Left kidney (tissue), 2 donors: Measurements from ENCODE around the gene SNX15. TPM values are rescaled to one million over a fixed set of nuclear protein-coding genes. Genes with fewer than 3 reads are reported as not detected.
"Not testable (repeated sequence)": the region's sequence is repeated elsewhere in the genome, so short reads cannot be mapped to it uniquely, and the experiment has no call there.

Experiments used
- DNase-seq: peaks from one replicate; pipeline ENCODE4 v3.0.0-alpha.2; 2013
- polyA plus RNA-seq: library from polyadenylated mRNA; unstranded; fragments of 120-200 nt; gene quantifications from one replicate; pipeline ENCODE4 v1.2.1, GENCODE V29; 2013; ENCODE audit not compliant: insufficient read length

The SNX15 gene
- polyA plus RNA-seq, 1 donor: 22.3 TPM

- DNase-seq: peak; percentile 92
Observed at GRCh38 chr11:65013888-65014725, 13.1 kb upstream of the SNX15 start, which contains the start of gene ARL2. ARL2 (plus strand) TSS chr11:65014160; CDS start chr11:65014208, 48 bp downstream.

- no peak for DNase-seq
Observed at GRCh38 chr11:65014726-65015227, 12.5 kb upstream of the SNX15 start.

GRCh38 chr11:65016705-65017104 is 10.5 kb upstream of the SNX15 start:
- DNase-seq: no peak

- DNase-seq: no peak
Observed at GRCh38 chr11:65017937-65018336, 9.3 kb upstream of the SNX15 start.

GRCh38 chr11:65019824-65020223 is 7.4 kb upstream of the SNX15 start:
- no peak for DNase-seq

- no peak for DNase-seq
Observed at GRCh38 chr11:65021003-65021402, 6.2 kb upstream of the SNX15 start.

- DNase-seq: no peak
Observed at GRCh38 chr11:65021509-65021908, 5.7 kb upstream of the SNX15 start.

GRCh38 chr11:65023502-65023901 is 3.7 kb upstream of the SNX15 start:
- DNase-seq: not testable (repeated sequence)

- no peak for DNase-seq
Observed at GRCh38 chr11:65026810-65027209, 429 bp upstream of the SNX15 start.

GRCh38 chr11:65032216-65032615 is 5.0 kb downstream of the SNX15 start:
- DNase-seq: no peak

- no peak for DNase-seq
Observed at GRCh38 chr11:65034423-65034822, 7.2 kb downstream of the SNX15 start.

- DNase-seq: no peak
Observed at GRCh38 chr11:65035579-65035978, 8.3 kb downstream of the SNX15 start.

GRCh38 chr11:65036931-65037330 is 9.7 kb downstream of the SNX15 start:
- DNase-seq: no peak

GRCh38 chr11:65040520-65040846 is 13.2 kb downstream of the SNX15 start:
- DNase-seq: no peak

- DNase-seq: peak; percentile 90
Observed at GRCh38 chr11:65040847-65041622, 13.8 kb downstream of the SNX15 start, which contains the start of gene SAC3D1. SAC3D1 (plus strand) TSS chr11:65041210; CDS start chr11:65041293, 83 bp downstream.

- no peak for DNase-seq
Observed at GRCh38 chr11:65042891-65043290, 15.7 kb downstream of the SNX15 start.

- DNase-seq: no peak
Observed at GRCh38 chr11:65043881-65044501, 16.8 kb downstream of the SNX15 start.

- no peak for DNase-seq
Observed at GRCh38 chr11:65045061-65045460, 17.8 kb downstream of the SNX15 start.

GRCh38 chr11:65045728-65046127 is 18.5 kb downstream of the SNX15 start:
- no peak for DNase-seq

- DNase-seq: no peak
Observed at GRCh38 chr11:65047581-65048422, 20.6 kb downstream of the SNX15 start.

GRCh38 chr11:65051398-65051858 is 24.2 kb downstream of the SNX15 start:
- DNase-seq: no peak
